ENCODE data around the gene FBXL14.

DNA sequence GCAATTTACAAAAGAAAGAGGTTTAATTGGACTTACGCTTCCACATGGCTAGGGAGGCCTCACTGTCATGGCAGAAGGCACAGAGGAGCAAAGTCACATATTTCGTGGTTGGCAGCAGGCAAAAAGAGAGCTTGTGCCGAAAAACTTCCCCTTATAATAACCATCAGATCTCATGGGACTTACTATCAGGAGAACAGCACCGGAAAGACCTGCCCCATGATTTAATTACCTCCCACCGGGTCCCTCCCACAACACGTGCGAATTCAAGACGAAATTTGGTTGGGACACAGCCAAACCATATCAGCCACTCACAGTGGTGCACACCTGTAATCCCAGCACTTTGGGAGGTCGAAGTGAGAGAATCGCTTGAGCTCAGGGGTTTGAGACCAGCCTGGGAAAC, 68.5 kb downstream of the FBXL14 start:
- TF ChIP-seq POLR2A (IDR thresholded peaks at IDR 0.05; ENCODE audit: low read depth, low read length) (no peak), TAF1 (IDR thresholded peaks at IDR 0.05; ENCODE audit: low read depth, low read length) (no peak), SPI1 (IDR thresholded peaks at IDR 0.05; ENCODE audit: low read depth, low read length) (no peak), POLR2AphosphoS5 (IDR thresholded peaks at IDR 0.05; ENCODE audit: low read depth, low read length) (no peak)

All from GM12891 (cell line).